ENCODE measurements around the gene NHERF1. TPM values are rescaled to one million over a fixed set of nuclear protein-coding genes. Genes with fewer than 3 reads are reported as not detected.

The NHERF1 gene
- total and polyA plus RNA-seq, 4 donors, result 13.8 to 79.1 (median 66.7) TPM

GRCh38 chr17:74739227-74739831, 9.1 kb upstream of the NHERF1 start:
- no peak for DNase-seq (ENCODE audit: low read depth in 4 of 6, low spot score in 6 of 6)
- no peaks in the 10 kb centered on the region for H3K9me3 ChIP-seq (ENCODE audit: control insufficient read depth, insufficient read depth, low read length)
- peaks cover 28% of the 10 kb centered on the region for H3K4me1 ChIP-seq (ENCODE audit: control insufficient read depth, insufficient read depth, low read length)
- 88% methylated on average over 4 of the region's 12 CpGs for WGBS (ENCODE audit: insufficient coverage)
- H3K4me3 ChIP-seq (ENCODE audit: low read depth, low read length), result no peak overlapping the region
- no peak overlapping the region for H3K27ac ChIP-seq (ENCODE audit: low read depth, low read length)
- H3K36me3 ChIP-seq (ENCODE audit: control insufficient read depth, insufficient read depth, low read length), result no peaks in the 10 kb centered on the region
- H3K27me3 ChIP-seq (ENCODE audit: control insufficient read depth, insufficient read depth, low read length), result peaks cover 56% of the 10 kb centered on the region

- WGBS (ENCODE audit: insufficient coverage), result 74% methylated on average over 5 of the region's 6 CpGs
- no peak for DNase-seq (ENCODE audit: low read depth in 4 of 6, low spot score in 6 of 6)
- Histone ChIP-seq H3K4me3 (ENCODE audit: low read depth, low read length) (no peak overlapping the region), H3K27me3 (ENCODE audit: control insufficient read depth, insufficient read depth, low read length) (peaks cover 61% of the 10 kb centered on the region), H3K27ac (ENCODE audit: low read depth, low read length) (no peak overlapping the region), H3K4me1 (ENCODE audit: control insufficient read depth, insufficient read depth, low read length) (peaks cover 37% of the 10 kb centered on the region), H3K9me3 (ENCODE audit: control insufficient read depth, insufficient read depth, low read length) (no peaks in the 10 kb centered on the region), H3K36me3 (ENCODE audit: control insufficient read depth, insufficient read depth, low read length) (no peaks in the 10 kb centered on the region)
Observed at GRCh38 chr17:74740173-74740572, 8.3 kb upstream of the NHERF1 start.

GRCh38 chr17:74740641-74741387, 7.6 kb upstream of the NHERF1 start:
- no peak for DNase-seq (ENCODE audit: low read depth in 4 of 6, low spot score in 6 of 6)
- WGBS (ENCODE audit: insufficient coverage), result 91% methylated on average over 17 of the region's 17 CpGs
- no peak overlapping the region for H3K27ac ChIP-seq (ENCODE audit: low read depth, low read length)
- no peaks in the 10 kb centered on the region for H3K36me3 ChIP-seq (ENCODE audit: control insufficient read depth, insufficient read depth, low read length)
- H3K4me1 ChIP-seq (ENCODE audit: control insufficient read depth, insufficient read depth, low read length), result peaks cover 43% of the 10 kb centered on the region
- H3K4me3 ChIP-seq (ENCODE audit: low read depth, low read length), result no peak overlapping the region
- H3K9me3 ChIP-seq (ENCODE audit: control insufficient read depth, insufficient read depth, low read length), result no peaks in the 10 kb centered on the region
- H3K27me3 ChIP-seq (ENCODE audit: control insufficient read depth, insufficient read depth, low read length), result peaks cover 62% of the 10 kb centered on the region

GRCh38 chr17:74742153-74742515, 6.3 kb upstream of the NHERF1 start:
- DNase-seq (ENCODE audit: low read depth in 4 of 6, low spot score in 6 of 6), result no peak
- H3K4me1 ChIP-seq (ENCODE audit: control insufficient read depth, insufficient read depth, low read length), result peaks cover 37% of the 10 kb centered on the region
- H3K36me3 ChIP-seq (ENCODE audit: control insufficient read depth, insufficient read depth, low read length), result no peaks in the 10 kb centered on the region
- no CpG with 5 or more reads among the region's 4 CpGs for WGBS (ENCODE audit: insufficient coverage)
- H3K4me3 ChIP-seq (ENCODE audit: low read depth, low read length), result no peak overlapping the region
- no peak overlapping the region for H3K27ac ChIP-seq (ENCODE audit: low read depth, low read length)
- peaks cover 53% of the 10 kb centered on the region for H3K27me3 ChIP-seq (ENCODE audit: control insufficient read depth, insufficient read depth, low read length)
- H3K9me3 ChIP-seq (ENCODE audit: control insufficient read depth, insufficient read depth, low read length), result no peaks in the 10 kb centered on the region

GRCh38 chr17:74742978-74743545, 5.4 kb upstream of the NHERF1 start:
- DNase-seq (ENCODE audit: low read depth in 4 of 6, low spot score in 6 of 6), result no peak
- no peak overlapping the region for H3K4me3 ChIP-seq (ENCODE audit: low read depth, low read length)
- H3K9me3 ChIP-seq (ENCODE audit: control insufficient read depth, insufficient read depth, low read length), result no peaks in the 10 kb centered on the region
- H3K27ac ChIP-seq (ENCODE audit: low read depth, low read length), result no peak overlapping the region
- 87% methylated on average over 7 of the region's 9 CpGs for WGBS (ENCODE audit: insufficient coverage)
- no peaks in the 10 kb centered on the region for H3K36me3 ChIP-seq (ENCODE audit: control insufficient read depth, insufficient read depth, low read length)
- peaks cover 37% of the 10 kb centered on the region for H3K4me1 ChIP-seq (ENCODE audit: control insufficient read depth, insufficient read depth, low read length)
- H3K27me3 ChIP-seq (ENCODE audit: control insufficient read depth, insufficient read depth, low read length), result peaks cover 52% of the 10 kb centered on the region

- no CpG with 5 or more reads among the region's 2 CpGs for WGBS (ENCODE audit: insufficient coverage)
- Histone ChIP-seq H3K4me3 (ENCODE audit: low read depth, low read length) (no peak overlapping the region), H3K9me3 (ENCODE audit: control insufficient read depth, insufficient read depth, low read length) (no peaks in the 10 kb centered on the region), H3K27ac (ENCODE audit: low read depth, low read length) (no peak overlapping the region), H3K27me3 (ENCODE audit: control insufficient read depth, insufficient read depth, low read length) (peaks cover 47% of the 10 kb centered on the region), H3K36me3 (ENCODE audit: control insufficient read depth, insufficient read depth, low read length) (no peaks in the 10 kb centered on the region), H3K4me1 (ENCODE audit: control insufficient read depth, insufficient read depth, low read length) (peaks cover 31% of the 10 kb centered on the region)
- no peak for DNase-seq (ENCODE audit: low read depth in 4 of 6, low spot score in 6 of 6)
Observed at GRCh38 chr17:74743755-74744154, 4.7 kb upstream of the NHERF1 start.

GRCh38 chr17:74744349-74744713, 4.1 kb upstream of the NHERF1 start:
- Histone ChIP-seq H3K4me3 (ENCODE audit: low read depth, low read length) (no peak overlapping the region), H3K27me3 (ENCODE audit: control insufficient read depth, insufficient read depth, low read length) (peaks cover 46% of the 10 kb centered on the region)

GRCh38 chr17:74744714-74745547, 3.5 kb upstream of the NHERF1 start:
- peak overlapping the region; percentile 1 for H3K4me3 ChIP-seq (ENCODE audit: low read depth, low read length)
- DNase-seq (ENCODE audit: low read depth in 4 of 6, low spot score in 6 of 6), result peak in 2 of 6 donors; percentile 57 to 84
- WGBS (ENCODE audit: insufficient coverage), result 14% methylated on average over 18 of the region's 24 CpGs
- peaks cover 38% of the 10 kb centered on the region for H3K4me1 ChIP-seq (ENCODE audit: control insufficient read depth, insufficient read depth, low read length)
- H3K27me3 ChIP-seq (ENCODE audit: control insufficient read depth, insufficient read depth, low read length), result peaks cover 52% of the 10 kb centered on the region
- H3K27ac ChIP-seq (ENCODE audit: low read depth, low read length), result peak overlapping the region; percentile 11
- H3K36me3 ChIP-seq (ENCODE audit: control insufficient read depth, insufficient read depth, low read length), result peaks cover under 1% of the 10 kb centered on the region
- H3K9me3 ChIP-seq (ENCODE audit: control insufficient read depth, insufficient read depth, low read length), result no peaks in the 10 kb centered on the region

More at GRCh38 chr17:74744349-74744713, 4.1 kb upstream of the NHERF1 start:
- no peak for DNase-seq (ENCODE audit: low read depth in 4 of 6, low spot score in 6 of 6)
- Histone ChIP-seq H3K9me3 (ENCODE audit: control insufficient read depth, insufficient read depth, low read length) (no peaks in the 10 kb centered on the region), H3K27ac (ENCODE audit: low read depth, low read length) (no peak overlapping the region), H3K36me3 (ENCODE audit: control insufficient read depth, insufficient read depth, low read length) (no peaks in the 10 kb centered on the region), H3K4me1 (ENCODE audit: control insufficient read depth, insufficient read depth, low read length) (peaks cover 32% of the 10 kb centered on the region)
- 22% methylated on average over 1 of the region's 2 CpGs for WGBS (ENCODE audit: insufficient coverage)

GRCh38 chr17:74745548-74746177, 2.8 kb upstream of the NHERF1 start:
- Histone ChIP-seq H3K36me3 (ENCODE audit: control insufficient read depth, insufficient read depth, low read length) (peaks cover 3% of the 10 kb centered on the region), H3K4me1 (ENCODE audit: control insufficient read depth, insufficient read depth, low read length) (peaks cover 45% of the 10 kb centered on the region), H3K27ac (ENCODE audit: low read depth, low read length) (no peak overlapping the region), H3K9me3 (ENCODE audit: control insufficient read depth, insufficient read depth, low read length) (no peaks in the 10 kb centered on the region), H3K4me3 (ENCODE audit: low read depth, low read length) (no peak overlapping the region), H3K27me3 (ENCODE audit: control insufficient read depth, insufficient read depth, low read length) (peaks cover 47% of the 10 kb centered on the region)
- no peak for DNase-seq (ENCODE audit: low read depth in 4 of 6, low spot score in 6 of 6)
- WGBS (ENCODE audit: insufficient coverage), result 100% methylated on average over 2 of the region's 8 CpGs

Measured in spinal cord (tissue), 10 donors.